Caco-2 (cell line): ENCODE measurements around the gene RHOXF2B. TPM values are rescaled to one million over a fixed set of nuclear protein-coding genes. Genes with fewer than 3 reads are reported as not detected.
"Not testable (repeated sequence)": the region's sequence is repeated elsewhere in the genome, so short reads cannot be mapped to it uniquely, and the experiment has no call there.

Experiments
- BruUV-seq: library from RNA; stranded (reverse); fragments of 400-500 nt; replicated peaks from 2 replicates; lab custom pipeline; 2021; lab: Mats Ljungman, UMichigan
- CTCF ChIA-PET: fragments of 300-600 bp; sonication (Branson Sonifier 250); formaldehyde crosslinking; loops from one replicate; lab custom pipeline; 2022; ENCODE audit warnings: antibody characterized with exemption; lab: Charles Lee
- POLR2A ChIA-PET: fragments of 300-600 bp; sonication (Branson Sonifier 250); formaldehyde crosslinking; loops from one replicate; lab custom pipeline; 2022; ENCODE audit warnings: antibody characterized with exemption; lab: Charles Lee
- DNase-seq, 2 experiments: peaks; one replicate each; pipeline versions ENCODE4 v3.0.0 to v3.0.0-alpha.2; 2020 to 2022
- H3K27me3 ChIP-seq: replicated peaks from 2 replicates; pipeline ENCODE4 v1.6.0; 2011; ENCODE audit warnings: low read length; ENCODE audit not compliant: control insufficient read depth, insufficient read depth
- H3K36me3 ChIP-seq: 2 replicates; pipeline ENCODE4 v1.5.1; 2011; ENCODE audit warnings: low read length; ENCODE audit not compliant: control insufficient read depth, insufficient read depth
- H3K4me1 ChIP-seq: fragments of 250-450 bp; sonication (Bioruptor Pico); 2 replicates; pipeline ENCODE4 v1.5.1; 2020; ENCODE audit warnings: mild to moderate bottlenecking
- H3K4me3 ChIP-seq: 2 replicates; pipeline ENCODE4 v1.5.1; 2011; ENCODE audit warnings: low read depth, mild to moderate bottlenecking, control low read depth, low read length
- H3K9me3 ChIP-seq: fragments of 250-450 bp; sonication (Bioruptor Pico); 2 replicates; pipeline ENCODE4 v1.5.1; 2020; ENCODE audit warnings: mild to moderate bottlenecking, moderate library complexity
- H3K27ac Mint-ChIP-seq: one replicate; pipeline ENCODE4 v1.8.0; 2022; ENCODE audit warnings: mixed read lengths; ENCODE audit not compliant: unreplicated experiment
- H3K27me3 Mint-ChIP-seq: one replicate; pipeline ENCODE4 v1.8.0; 2022; ENCODE audit warnings: mixed read lengths; ENCODE audit not compliant: insufficient read depth, unreplicated experiment
- H3K36me3 Mint-ChIP-seq: one replicate; pipeline ENCODE4 v1.8.0; 2022; ENCODE audit warnings: mild to moderate bottlenecking, mixed read lengths; ENCODE audit not compliant: insufficient read depth, unreplicated experiment
- H3K4me1 Mint-ChIP-seq: one replicate; pipeline ENCODE4 v1.8.0; 2022; ENCODE audit warnings: low read depth, mixed read lengths; ENCODE audit not compliant: unreplicated experiment
- H3K4me3 Mint-ChIP-seq: one replicate; pipeline ENCODE4 v1.8.0; 2022; ENCODE audit warnings: mild to moderate bottlenecking, moderate library complexity, mixed read lengths; ENCODE audit not compliant: unreplicated experiment
- H3K9me3 Mint-ChIP-seq: one replicate; pipeline ENCODE4 v1.8.0; 2022; ENCODE audit warnings: mixed read lengths; ENCODE audit not compliant: unreplicated experiment
- CTCF ChIP-seq, 2 experiments: fragments of 200-600 bp in 1 of 2; IDR thresholded peaks; 1 replicate in 1 of 2; 2 replicates in 1 of 2; pipeline versions ENCODE4 v1.5.1 to v1.8.0; 2011 to 2022; ENCODE audit warnings: antibody characterized with exemption in 1 of 2, control low read depth in 1 of 2, inconsistent platforms in 1 of 2, low read depth in 1 of 2, low read length in 1 of 2, mild to moderate bottlenecking in 1 of 2, moderate library complexity in 1 of 2; ENCODE audit not compliant: insufficient read depth in 1 of 2, severe bottlenecking in 1 of 2, unreplicated experiment in 1 of 2
- intact Hi-C: fragments of 100-400 bp; cut with micrococcal nuclease; formaldehyde crosslinking; loops from one replicate; pipeline ENCODE4 v1.10.0; 2022; ENCODE audit not compliant: unreplicated experiment
- total RNA-seq: library from RNA; stranded (reverse); gene quantifications from 2 replicates; pipeline ENCODE4 v1.2.3, GENCODE V29; 2022

The RHOXF2B gene
- total RNA-seq, 1 experiment from 2014 or later, result not detected

GRCh38 chrX:120090208-120090607, 12.7 kb upstream of the RHOXF2B start:
- Histone ChIP-seq H3K9me3 (no peaks in the 10 kb centered on the region), H3K36me3 (no peaks in the 10 kb centered on the region), H3K27me3 (no peaks in the 10 kb centered on the region), H3K4me3 (no peak overlapping the region), H3K4me1 (no peaks in the 10 kb centered on the region)
- Mint-ChIP-seq H3K27me3 (no peaks in the 10 kb centered on the region), H3K9me3 (no peaks in the 10 kb centered on the region), H3K4me1 (no peaks in the 10 kb centered on the region), H3K4me3 (no peak overlapping the region), H3K36me3 (no peaks in the 10 kb centered on the region), H3K27ac (no peak overlapping the region)
- DNase-seq, result no peak
- peak in 1 of 2 experiments; percentile 10 for TF ChIP-seq CTCF (IDR thresholded peaks at IDR 0.05; ENCODE audit: insufficient read depth in 1 of 2, low read depth in 1 of 2, low read length in 1 of 2, severe bottlenecking in 1 of 2, unreplicated experiment in 1 of 2)
- no TSS peak for BruUV-seq
- ChIA-PET POLR2A (no interaction called here), CTCF (no interaction called here)
- intact Hi-C loops, result no loop called here

GRCh38 chrX:120087289-120088017, 10.0 kb upstream of the RHOXF2B start:
- Mint-ChIP-seq H3K4me1 (no peaks in the 10 kb centered on the region), H3K27ac (no peak overlapping the region), H3K27me3 (no peaks in the 10 kb centered on the region), H3K9me3 (no peaks in the 10 kb centered on the region), H3K36me3 (no peaks in the 10 kb centered on the region), H3K4me3 (no peak overlapping the region)
- Histone ChIP-seq H3K4me1 (no peaks in the 10 kb centered on the region), H3K27me3 (no peaks in the 10 kb centered on the region), H3K4me3 (no peak overlapping the region), H3K9me3 (no peaks in the 10 kb centered on the region), H3K36me3 (no peaks in the 10 kb centered on the region)
- DNase-seq, result no peak
- no TSS peak for BruUV-seq
- intact Hi-C loops, result no loop called here
- CTCF ChIA-PET, result no interaction called here
- no peak for TF ChIP-seq CTCF (IDR thresholded peaks at IDR 0.05; ENCODE audit: insufficient read depth in 1 of 2, low read depth in 1 of 2, low read length in 1 of 2, severe bottlenecking in 1 of 2, unreplicated experiment in 1 of 2)
- POLR2A ChIA-PET, result no interaction called here

- CTCF ChIA-PET, POLR2A ChIA-PET, H3K27me3 Mint-ChIP-seq, H3K9me3 ChIP-seq, H3K27ac Mint-ChIP-seq, H3K36me3 ChIP-seq, intact Hi-C loops, H3K9me3 Mint-ChIP-seq, H3K4me3 Mint-ChIP-seq, H3K4me3 ChIP-seq, BruUV-seq, H3K36me3 Mint-ChIP-seq, DNase-seq, H3K4me1 ChIP-seq, H3K4me1 Mint-ChIP-seq, H3K27me3 ChIP-seq: not testable (repeated sequence)
Measured at GRCh38 chrX:120085553-120086185, 8.2 kb upstream of the RHOXF2B start.

- H3K9me3 Mint-ChIP-seq, CTCF ChIA-PET, H3K4me1 ChIP-seq, H3K27me3 Mint-ChIP-seq, DNase-seq, H3K36me3 ChIP-seq, H3K4me3 Mint-ChIP-seq, H3K36me3 Mint-ChIP-seq, H3K4me3 ChIP-seq, POLR2A ChIA-PET, BruUV-seq, H3K27ac Mint-ChIP-seq, H3K9me3 ChIP-seq, intact Hi-C loops, H3K4me1 Mint-ChIP-seq, H3K27me3 ChIP-seq: not testable (repeated sequence)
Measured at GRCh38 chrX:120066169-120066568, 11.3 kb downstream of the RHOXF2B start.

GRCh38 chrX:120042712-120043111, 34.8 kb downstream of the RHOXF2B start:
- H3K27me3 ChIP-seq, H3K36me3 Mint-ChIP-seq, CTCF ChIA-PET, DNase-seq, H3K9me3 Mint-ChIP-seq, H3K4me1 ChIP-seq, H3K36me3 ChIP-seq, H3K4me3 Mint-ChIP-seq, intact Hi-C loops, BruUV-seq, H3K4me1 Mint-ChIP-seq, H3K27me3 Mint-ChIP-seq, POLR2A ChIA-PET, H3K4me3 ChIP-seq, H3K27ac Mint-ChIP-seq, H3K9me3 ChIP-seq: not testable (repeated sequence)
